K562 (cell line): ENCODE measurements around the gene MLST8. TPM values are rescaled to one million over a fixed set of nuclear protein-coding genes. Genes with fewer than 3 reads are reported as not detected.

Experiments used
- CBX3 ChIP-seq, 2 experiments: IDR thresholded peaks; 1 replicate in 1 of 2; 2 replicates in 1 of 2; pipeline ENCODE4 v1.6.1; 2012; ENCODE audit warnings: inconsistent platforms in 2 of 2, low read length in 2 of 2, borderline replicate concordance in 1 of 2, control low read depth in 1 of 2
- RAD51 ChIP-seq: fragments of 450-650 bp; IDR thresholded peaks from 2 replicates; pipeline ENCODE4 v1.7.1; 2016; ENCODE audit warnings: low read depth, mild to moderate bottlenecking, borderline replicate concordance
- THRA ChIP-seq: fragments of 450-650 bp; IDR thresholded peaks from 2 replicates; pipeline ENCODE4 v1.6.1; 2017; ENCODE audit warnings: mild to moderate bottlenecking, moderate library complexity
- ZNF740 ChIP-seq, 3 experiments: fragments of 200-800 bp in 1 of 3; sonication (Bioruptor generic) in 1 of 3; sonication (generic) in 1 of 3; formaldehyde crosslinking in 1 of 3; IDR thresholded peaks; 2 replicates each; pipeline versions ENCODE4 v1.6.1 to v1.8.0; 2016 to 2022; ENCODE audit warnings: mild to moderate bottlenecking in 2 of 3, missing compliant biosample characterization in 2 of 3, missing genetic modification characterization in 2 of 3, missing genetic modification reagents in 1 of 3
- polyA plus RNA-seq, 8 experiments: library from polyadenylated mRNA; depleted of rRNA in 4 of 8; stranded (reverse) in 5 of 8; unstranded in 3 of 8; fragments of >200 nt; fragmentation: Nextera tagmentation in 2 of 8; fragmentation: Illumina TruSeq in 1 of 8; extraction: Ambion mirVana in 2 of 8; extraction: Trizol in 1 of 8; gene quantifications; 2 replicates each; pipeline versions ENCODE4 v1.2.1 to v1.2.3, GENCODE V29; 2011 to 2014; ENCODE audit warnings: inconsistent platforms in 1 of 8, missing spikeins in 1 of 8
- total RNA-seq, 7 experiments: library from RNA; depleted of rRNA in 6 of 7; stranded (reverse); fragments of >200 nt in 6 of 7; fragmentation: Illumina TruSeq in 2 of 7; extraction: Trizol in 2 of 7; gene quantifications; 2 replicates each; pipeline versions ENCODE4 v1.2.1 to v1.2.3, GENCODE V29; 2011 to 2021; ENCODE audit warnings: low replicate concordance in 1 of 7
- TF ChIP-seq, protein P1 (sequence below): fragments of 150-350 bp; IDR thresholded peaks from 2 replicates; pipeline ENCODE4 v1.6.1; 2014; ENCODE audit warnings: low read depth, mild to moderate bottlenecking, low read length, borderline replicate concordance
- TF ChIP-seq, protein P2 (sequence below): fragments of 450-650 bp; IDR thresholded peaks from 2 replicates; pipeline ENCODE4 v1.6.1; 2016; ENCODE audit warnings: low read depth, mild to moderate bottlenecking, moderate library complexity

The MLST8 gene
- total and polyA plus RNA-seq, 9 of the 15 experiments (the other 6 are each of a cell fraction or from before 2014, with no cell fraction given) = 1.5 to 116 (median 43.3) TPM

DNA sequence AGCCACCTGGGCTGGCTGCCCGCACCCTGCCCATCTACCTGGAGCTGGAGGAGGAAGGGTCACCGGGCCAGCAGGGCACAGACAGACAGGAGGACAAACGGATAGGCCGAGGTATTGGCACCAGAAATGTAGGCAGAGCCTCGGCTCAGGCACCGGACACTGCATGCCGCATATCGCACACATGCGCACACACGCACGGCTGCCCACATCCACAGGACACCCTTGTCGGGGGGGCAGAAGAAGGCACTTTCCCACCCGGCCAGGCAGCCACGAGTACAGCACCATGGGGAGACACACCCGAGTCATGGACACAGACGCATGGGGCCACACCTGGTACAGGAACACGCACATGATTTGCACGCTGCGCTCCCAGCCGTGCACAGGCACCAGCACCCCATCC is 23.3 kb upstream of the MLST8 start (continued):
- TF ChIP-seq, protein P1, sequence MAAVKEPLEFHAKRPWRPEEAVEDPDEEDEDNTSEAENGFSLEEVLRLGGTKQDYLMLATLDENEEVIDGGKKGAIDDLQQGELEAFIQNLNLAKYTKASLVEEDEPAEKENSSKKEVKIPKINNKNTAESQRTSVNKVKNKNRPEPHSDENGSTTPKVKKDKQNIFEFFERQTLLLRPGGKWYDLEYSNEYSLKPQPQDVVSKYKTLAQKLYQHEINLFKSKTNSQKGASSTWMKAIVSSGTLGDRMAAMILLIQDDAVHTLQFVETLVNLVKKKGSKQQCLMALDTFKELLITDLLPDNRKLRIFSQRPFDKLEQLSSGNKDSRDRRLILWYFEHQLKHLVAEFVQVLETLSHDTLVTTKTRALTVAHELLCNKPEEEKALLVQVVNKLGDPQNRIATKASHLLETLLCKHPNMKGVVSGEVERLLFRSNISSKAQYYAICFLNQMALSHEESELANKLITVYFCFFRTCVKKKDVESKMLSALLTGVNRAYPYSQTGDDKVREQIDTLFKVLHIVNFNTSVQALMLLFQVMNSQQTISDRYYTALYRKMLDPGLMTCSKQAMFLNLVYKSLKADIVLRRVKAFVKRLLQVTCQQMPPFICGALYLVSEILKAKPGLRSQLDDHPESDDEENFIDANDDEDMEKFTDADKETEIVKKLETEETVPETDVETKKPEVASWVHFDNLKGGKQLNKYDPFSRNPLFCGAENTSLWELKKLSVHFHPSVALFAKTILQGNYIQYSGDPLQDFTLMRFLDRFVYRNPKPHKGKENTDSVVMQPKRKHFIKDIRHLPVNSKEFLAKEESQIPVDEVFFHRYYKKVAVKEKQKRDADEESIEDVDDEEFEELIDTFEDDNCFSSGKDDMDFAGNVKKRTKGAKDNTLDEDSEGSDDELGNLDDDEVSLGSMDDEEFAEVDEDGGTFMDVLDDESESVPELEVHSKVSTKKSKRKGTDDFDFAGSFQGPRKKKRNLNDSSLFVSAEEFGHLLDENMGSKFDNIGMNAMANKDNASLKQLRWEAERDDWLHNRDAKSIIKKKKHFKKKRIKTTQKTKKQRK = no peak
- TF ChIP-seq CBX3 (IDR thresholded peaks at IDR 0.05; ENCODE audit: borderline replicate concordance in 1 of 2, low read length in 2 of 2) (no peak), ZNF740 (CRISPR knock-in tag; IDR thresholded peaks at IDR 0.05) (no peak), ZNF740 (tag; IDR thresholded peaks at IDR 0.05) (no peak), RAD51 (no peak), THRA (no peak)
- TF ChIP-seq, protein P2, sequence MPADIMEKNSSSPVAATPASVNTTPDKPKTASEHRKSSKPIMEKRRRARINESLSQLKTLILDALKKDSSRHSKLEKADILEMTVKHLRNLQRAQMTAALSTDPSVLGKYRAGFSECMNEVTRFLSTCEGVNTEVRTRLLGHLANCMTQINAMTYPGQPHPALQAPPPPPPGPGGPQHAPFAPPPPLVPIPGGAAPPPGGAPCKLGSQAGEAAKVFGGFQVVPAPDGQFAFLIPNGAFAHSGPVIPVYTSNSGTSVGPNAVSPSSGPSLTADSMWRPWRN = no peak
